Measurements from ENCODE around the gene BCAS3.

The BCAS3 gene

GRCh38 chr17:60773552-60773951 lies 95.9 kb downstream of the BCAS3 start:
- TF ChIP-seq CTCF (IDR thresholded peaks at IDR 0.05; ENCODE audit: insufficient read depth, low read depth, low read length, missing control alignments): no peak
- no peak overlapping the region for H3K4me3 ChIP-seq (ENCODE audit: low read depth, low read length)
- DNase-seq (ENCODE audit: low read depth): no peak

GRCh38 chr17:60781880-60782412 lies 104.3 kb downstream of the BCAS3 start:
- no peak overlapping the region for H3K4me3 ChIP-seq (ENCODE audit: low read depth, low read length)
- no peak for TF ChIP-seq CTCF (IDR thresholded peaks at IDR 0.05; ENCODE audit: insufficient read depth, low read depth, low read length, missing control alignments)
- no peak for DNase-seq (ENCODE audit: low read depth)

- no peak for TF ChIP-seq CTCF (IDR thresholded peaks at IDR 0.05; ENCODE audit: insufficient read depth, low read depth, low read length, missing control alignments)
- H3K4me3 ChIP-seq (ENCODE audit: low read depth, low read length): no peak overlapping the region
- no peak for DNase-seq (ENCODE audit: low read depth)
Measured at GRCh38 chr17:60782742-60783141, 105.1 kb downstream of the BCAS3 start.

GRCh38 chr17:60790205-60790604 lies 112.6 kb downstream of the BCAS3 start:
- DNase-seq (ENCODE audit: low read depth): no peak
- no peak overlapping the region for H3K4me3 ChIP-seq (ENCODE audit: low read depth, low read length)
- TF ChIP-seq CTCF (IDR thresholded peaks at IDR 0.05; ENCODE audit: insufficient read depth, low read depth, low read length, missing control alignments): no peak

GRCh38 chr17:60792250-60792898 lies 114.7 kb downstream of the BCAS3 start:
- H3K4me3 ChIP-seq (ENCODE audit: low read depth, low read length): no peak overlapping the region
- TF ChIP-seq CTCF (IDR thresholded peaks at IDR 0.05; ENCODE audit: insufficient read depth, low read depth, low read length, missing control alignments): no peak
- DNase-seq (ENCODE audit: low read depth): no peak

- TF ChIP-seq CTCF (IDR thresholded peaks at IDR 0.05; ENCODE audit: insufficient read depth, low read depth, low read length, missing control alignments): no peak
- no peak for DNase-seq (ENCODE audit: low read depth)
- H3K4me3 ChIP-seq (ENCODE audit: low read depth, low read length): no peak overlapping the region
Measured at GRCh38 chr17:60798576-60798975, 120.9 kb downstream of the BCAS3 start.

GRCh38 chr17:60802377-60802776 lies 124.7 kb downstream of the BCAS3 start:
- no peak overlapping the region for H3K4me3 ChIP-seq (ENCODE audit: low read depth, low read length)
- no peak for DNase-seq (ENCODE audit: low read depth)
- no peak for TF ChIP-seq CTCF (IDR thresholded peaks at IDR 0.05; ENCODE audit: insufficient read depth, low read depth, low read length, missing control alignments)

Measured in GM12865 (cell line).